ENCODE results near the gene STX8.

STX8 gene

GRCh38 chr17:9446528-9446927 lies 129.1 kb downstream of the STX8 start:
- TF ChIP-seq, protein P1, sequence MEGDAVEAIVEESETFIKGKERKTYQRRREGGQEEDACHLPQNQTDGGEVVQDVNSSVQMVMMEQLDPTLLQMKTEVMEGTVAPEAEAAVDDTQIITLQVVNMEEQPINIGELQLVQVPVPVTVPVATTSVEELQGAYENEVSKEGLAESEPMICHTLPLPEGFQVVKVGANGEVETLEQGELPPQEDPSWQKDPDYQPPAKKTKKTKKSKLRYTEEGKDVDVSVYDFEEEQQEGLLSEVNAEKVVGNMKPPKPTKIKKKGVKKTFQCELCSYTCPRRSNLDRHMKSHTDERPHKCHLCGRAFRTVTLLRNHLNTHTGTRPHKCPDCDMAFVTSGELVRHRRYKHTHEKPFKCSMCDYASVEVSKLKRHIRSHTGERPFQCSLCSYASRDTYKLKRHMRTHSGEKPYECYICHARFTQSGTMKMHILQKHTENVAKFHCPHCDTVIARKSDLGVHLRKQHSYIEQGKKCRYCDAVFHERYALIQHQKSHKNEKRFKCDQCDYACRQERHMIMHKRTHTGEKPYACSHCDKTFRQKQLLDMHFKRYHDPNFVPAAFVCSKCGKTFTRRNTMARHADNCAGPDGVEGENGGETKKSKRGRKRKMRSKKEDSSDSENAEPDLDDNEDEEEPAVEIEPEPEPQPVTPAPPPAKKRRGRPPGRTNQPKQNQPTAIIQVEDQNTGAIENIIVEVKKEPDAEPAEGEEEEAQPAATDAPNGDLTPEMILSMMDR (IDR thresholded peaks at IDR 0.05; ENCODE audit: insufficient read depth, missing control alignments): no peak
- DNase-seq (ENCODE audit: insufficient read length, low spot score) (no peak), FAIRE-seq (no peak)

DNA sequence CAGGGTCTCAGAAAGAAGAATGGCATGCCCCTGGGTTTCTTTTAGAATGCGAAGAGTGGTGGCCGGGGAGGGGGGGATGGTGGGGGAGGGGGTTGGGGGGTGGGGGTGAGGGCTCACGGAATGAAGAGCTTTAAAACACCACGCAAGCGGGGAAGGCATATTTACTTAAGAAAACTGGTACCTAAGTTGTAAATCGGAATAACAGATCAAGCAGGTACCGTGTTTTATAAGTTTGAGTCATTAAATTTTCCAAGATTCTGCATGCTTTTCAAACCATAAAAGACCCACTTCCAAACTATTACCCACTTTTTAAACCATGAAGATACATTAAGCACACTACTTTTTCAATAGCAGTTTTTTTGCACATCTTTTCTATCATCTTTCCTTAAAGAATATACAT lies 130.2 kb downstream of the STX8 start:
- TF ChIP-seq, protein P1 (IDR thresholded peaks at IDR 0.05; ENCODE audit: insufficient read depth, missing control alignments): no peak
- DNase-seq (ENCODE audit: insufficient read length, low spot score) (no peak), FAIRE-seq (no peak)

- FAIRE-seq (no peak), DNase-seq (ENCODE audit: insufficient read length, low spot score) (no peak)
- TF ChIP-seq, protein P1 (IDR thresholded peaks at IDR 0.05; ENCODE audit: insufficient read depth, missing control alignments): no peak
These were observed 130.9 kb downstream of the STX8 start for GRCh38 chr17:9444687-9445086.

- TF ChIP-seq, protein P1 (IDR thresholded peaks at IDR 0.05; ENCODE audit: insufficient read depth, missing control alignments): no peak
- FAIRE-seq (no peak), DNase-seq (ENCODE audit: insufficient read length, low spot score) (no peak)
These were observed 131.8 kb downstream of the STX8 start for GRCh38 chr17:9443811-9444210.

GRCh38 chr17:9439851-9440250 lies 135.8 kb downstream of the STX8 start:
- TF ChIP-seq, protein P1 (IDR thresholded peaks at IDR 0.05; ENCODE audit: insufficient read depth, missing control alignments): no peak
- FAIRE-seq (no peak), DNase-seq (ENCODE audit: insufficient read length, low spot score) (no peak)

DNA sequence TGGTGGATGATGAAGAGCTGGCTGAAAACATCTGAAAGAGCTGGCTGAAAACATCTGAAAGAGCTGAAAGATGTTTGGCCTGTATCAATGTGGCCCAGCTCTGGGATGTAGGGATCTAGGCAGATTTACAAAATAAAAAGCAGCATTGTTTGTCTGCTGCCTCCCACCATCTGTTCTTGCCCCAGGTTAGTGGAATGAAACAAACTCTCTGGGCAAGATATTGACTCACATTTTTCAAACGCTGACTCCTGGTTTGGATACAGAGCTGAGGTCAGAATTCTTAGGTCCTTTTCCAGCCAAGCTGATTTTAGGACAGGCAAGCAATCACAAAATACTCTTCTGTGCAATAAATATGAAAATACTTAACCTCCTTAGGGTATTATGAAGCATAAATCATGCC lies 139.0 kb downstream of the STX8 start:
- DNase-seq (ENCODE audit: insufficient read length, low spot score): no peak
- FAIRE-seq: no peak
- TF ChIP-seq, protein P1 (IDR thresholded peaks at IDR 0.05; ENCODE audit: insufficient read depth, missing control alignments): no peak

GRCh38 chr17:9435165-9435564 lies 140.5 kb downstream of the STX8 start:
- FAIRE-seq: no peak
- TF ChIP-seq, protein P1 (IDR thresholded peaks at IDR 0.05; ENCODE audit: insufficient read depth, missing control alignments): no peak
- DNase-seq (ENCODE audit: insufficient read length, low spot score): no peak
